Psoas muscle (tissue), 8 donors: ENCODE results near the gene RNF10. TPM values are rescaled to one million over a fixed set of nuclear protein-coding genes. Genes with fewer than 3 reads are reported as not detected.

ENCODE experiments used
- ATAC-seq, 4 donors: fragments of 200-7000 bp; cut with Tn5 transposase; one replicate each; pipeline ENCODE4 v1.9.1; 2020; ENCODE audit warnings: moderate library complexity in 3 of 4, mild to moderate bottlenecking in 2 of 4
- DNase-seq, 2 donors: peaks; one replicate each; pipeline ENCODE4 v3.0.0-alpha.2; 2020
- H3K27ac ChIP-seq: fragments of 200-600 bp; one replicate; pipeline ENCODE4 v1.8.0; 2022
- H3K27me3 ChIP-seq, 3 donors: fragments of 200-600 bp in 1 of 3; one replicate each; pipeline versions ENCODE4 v1.6.1 to v1.8.0; 2013 to 2022; ENCODE audit warnings: low read length in 2 of 3, mild to moderate bottlenecking in 2 of 3, moderate library complexity in 1 of 3; ENCODE audit not compliant: insufficient read depth in 3 of 3
- H3K36me3 ChIP-seq, 2 donors: fragments of 200-600 bp in 1 of 2; one replicate each; pipeline versions ENCODE4 v1.6.1 to v1.8.0; 2013 to 2022; ENCODE audit warnings: low read depth in 1 of 2, mild to moderate bottlenecking in 1 of 2, moderate library complexity in 1 of 2; ENCODE audit not compliant: insufficient read depth in 1 of 2
- H3K4me1 ChIP-seq: fragments of 200-600 bp; one replicate; pipeline ENCODE4 v1.8.0; 2022
- H3K4me3 ChIP-seq: fragments of 200-600 bp; one replicate; pipeline ENCODE4 v1.8.0; 2022; ENCODE audit warnings: mild to moderate bottlenecking
- H3K9me3 ChIP-seq: fragments of 200-600 bp; one replicate; pipeline ENCODE4 v1.8.0; 2022
- WGBS, 3 donors: extraction: QIAGEN DNeasy Blood & Tissue Kit; methylation state at CpG; one replicate each; pipeline versions ENCODE4 v1.1.6 to v1.1.7; 2013; 5-methylcytosine and 5-hydroxymethylcytosine counted together
- intact Hi-C, 2 donors: fragments of 100-400 bp; cut with DNase I; formaldehyde crosslinking; loops; one replicate each; pipeline versions ENCODE4 v1.11.0 to v1.14.2; 2022
- polyA plus RNA-seq, 3 donors: library from polyadenylated mRNA; stranded (reverse); fragments of 200-250 nt; gene quantifications; one replicate each; pipeline ENCODE4 v1.2.3, GENCODE V29; 2013
- total RNA-seq, 4 donors: library from RNA; stranded (reverse); fragmentation: NEBNext Ultra II Directional in 2 of 4; extraction: Animal tissue kit (Norgen Biotek cat#: 25700) in 2 of 4; gene quantifications; one replicate each; pipeline versions ENCODE4 v1.2.1 to v1.2.4, GENCODE V29; 2021 to 2023
- TF ChIP-seq, protein P1 (sequence below): fragments of 200-600 bp; IDR thresholded peaks from one replicate; pipeline ENCODE4 v1.8.0; 2022; ENCODE audit warnings: antibody characterized with exemption
- donor health status: healthy with polysubstance abuse.
- donor health status: DM: no; HTN: no; CAD: no; lungs with moderate emphysema.
- donor health status: Bipolar disorder and iron deficiency.
- donor health status: healthy.
- donor health status: DM: yes; HTN: yes; CAD: no.
- donor health status: DM: no; HTN: no; CAD: no.
- donor health status: DM: no; HTN: no; CAD: no.
- donor health status: DM: yes; HTN: yes; CAD: no.

Gene RNF10
- total and polyA plus RNA-seq, 7 donors, result 296 to 624 (median 324) TPM

DNA sequence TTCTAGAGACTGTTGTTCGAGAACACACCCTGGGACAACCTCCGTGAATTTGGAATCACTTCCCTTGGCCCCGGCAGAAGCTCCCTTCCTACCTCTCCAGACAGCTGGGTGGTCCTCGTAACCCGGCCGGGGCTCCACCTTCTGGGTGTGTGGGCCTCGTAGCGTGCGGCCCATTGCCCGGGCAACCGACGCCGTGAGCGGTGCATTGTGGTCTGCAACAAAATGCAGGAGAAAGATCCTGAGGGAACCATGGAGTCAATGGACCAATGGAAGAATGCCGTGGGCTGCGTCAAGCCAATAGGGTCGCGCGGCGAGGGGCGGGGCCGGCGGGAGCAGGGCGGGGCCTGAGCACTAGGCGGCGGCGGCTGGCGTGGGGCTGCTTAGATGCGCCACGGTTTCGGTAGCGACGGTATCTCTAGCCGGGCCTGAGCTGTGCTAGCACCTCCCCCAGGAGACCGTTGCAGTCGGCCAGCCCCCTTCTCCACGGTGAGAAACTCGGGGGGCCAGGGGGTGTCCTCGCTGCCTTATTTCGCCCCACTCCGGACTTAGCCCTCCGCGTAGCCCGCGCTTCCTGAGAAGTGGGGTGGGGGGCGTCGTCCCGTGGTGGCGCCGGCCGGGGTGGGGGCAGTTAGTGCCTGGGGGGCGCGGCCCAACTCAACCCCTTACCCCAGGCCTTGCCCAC, 38.3 kb upstream of the RNF10 start, which contains the start of gene DYNLL1:
DYNLL1 (plus strand) TSS at position 383 of the 682 bp plus-strand sequence. CDS start 309 bp downstream, outside the sequence.
- 0 to 1% (median 1%) methylated on average over 40 to 53 of the region's 53 CpGs for WGBS, 3 donors
- peak within 1 kb of the TSS; percentile 80 for H3K27ac ChIP-seq
- H3K4me1 ChIP-seq, result peaks cover 27% of the 10 kb centered on the region
- TF ChIP-seq, protein P1, sequence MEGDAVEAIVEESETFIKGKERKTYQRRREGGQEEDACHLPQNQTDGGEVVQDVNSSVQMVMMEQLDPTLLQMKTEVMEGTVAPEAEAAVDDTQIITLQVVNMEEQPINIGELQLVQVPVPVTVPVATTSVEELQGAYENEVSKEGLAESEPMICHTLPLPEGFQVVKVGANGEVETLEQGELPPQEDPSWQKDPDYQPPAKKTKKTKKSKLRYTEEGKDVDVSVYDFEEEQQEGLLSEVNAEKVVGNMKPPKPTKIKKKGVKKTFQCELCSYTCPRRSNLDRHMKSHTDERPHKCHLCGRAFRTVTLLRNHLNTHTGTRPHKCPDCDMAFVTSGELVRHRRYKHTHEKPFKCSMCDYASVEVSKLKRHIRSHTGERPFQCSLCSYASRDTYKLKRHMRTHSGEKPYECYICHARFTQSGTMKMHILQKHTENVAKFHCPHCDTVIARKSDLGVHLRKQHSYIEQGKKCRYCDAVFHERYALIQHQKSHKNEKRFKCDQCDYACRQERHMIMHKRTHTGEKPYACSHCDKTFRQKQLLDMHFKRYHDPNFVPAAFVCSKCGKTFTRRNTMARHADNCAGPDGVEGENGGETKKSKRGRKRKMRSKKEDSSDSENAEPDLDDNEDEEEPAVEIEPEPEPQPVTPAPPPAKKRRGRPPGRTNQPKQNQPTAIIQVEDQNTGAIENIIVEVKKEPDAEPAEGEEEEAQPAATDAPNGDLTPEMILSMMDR, result peak; percentile 9
- intact Hi-C loops, result loop anchor here in 1 of 2 donors (5.0 kb wide), 1 partner anchor 86 kb away; the partner anchor contains the start of gene POP5
- H3K36me3 ChIP-seq, result peaks cover 9 to 33% of the 10 kb centered on the region in 2 donors
- peak within 1 kb of the TSS; percentile 99 for H3K4me3 ChIP-seq
- ATAC-seq, result peak; percentile 98 to 100 (median 99)
- H3K9me3 ChIP-seq, result no peaks in the 10 kb centered on the region
- peak; percentile 94 to 98 for DNase-seq
- no peaks in the 10 kb centered on the region for H3K27me3 ChIP-seq

DNA sequence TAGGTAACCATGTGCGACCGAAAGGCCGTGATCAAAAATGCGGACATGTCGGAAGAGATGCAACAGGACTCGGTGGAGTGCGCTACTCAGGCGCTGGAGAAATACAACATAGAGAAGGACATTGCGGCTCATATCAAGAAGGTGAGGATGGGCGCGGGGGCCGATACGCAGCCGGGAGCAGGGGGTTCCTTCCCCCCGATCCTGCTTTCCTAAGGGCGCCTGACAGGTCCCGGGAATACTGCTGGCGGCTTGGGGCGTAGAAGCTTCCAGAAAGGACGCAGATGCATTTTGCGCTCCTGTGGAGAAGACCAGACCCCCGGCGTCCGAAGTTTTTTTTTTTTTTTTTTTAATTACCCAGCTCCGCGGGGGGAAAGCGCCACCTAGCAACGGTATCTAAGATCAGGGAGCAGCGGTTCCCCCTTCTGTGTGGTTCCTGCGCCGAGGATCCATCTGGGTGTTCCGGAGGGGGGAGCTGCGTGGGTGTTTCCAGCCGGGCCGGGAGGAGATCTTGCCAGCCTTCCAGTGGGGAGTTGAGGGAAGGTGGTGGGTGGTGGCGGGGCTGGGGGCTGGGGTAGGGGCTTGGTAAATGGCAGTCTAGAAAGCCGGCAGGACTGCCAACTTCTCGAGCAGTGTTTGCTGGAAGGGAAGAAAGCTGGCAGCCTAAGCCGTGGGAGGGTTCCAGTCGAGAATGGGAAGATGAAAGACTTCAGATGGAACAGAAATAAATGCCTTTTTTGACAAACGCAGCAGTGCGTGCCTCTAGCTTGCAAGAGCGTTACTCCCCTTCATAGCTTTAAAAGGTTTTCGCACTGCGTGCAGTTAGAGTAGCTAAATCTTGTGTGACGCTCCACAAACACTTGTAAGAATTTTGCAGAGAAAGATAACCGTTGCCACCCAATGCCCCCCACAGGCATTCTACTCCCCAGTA, 37.5 kb upstream of the RNF10 start:
- Histone ChIP-seq H3K4me1 (peaks cover 21% of the 10 kb centered on the region), H3K4me3 (peak overlapping the region; percentile 99), H3K27me3 (no peaks in the 10 kb centered on the region), H3K36me3 (peaks cover 9 to 41% of the 10 kb centered on the region in 2 donors), H3K27ac (peak overlapping the region; percentile 80), H3K9me3 (no peaks in the 10 kb centered on the region)
- intact Hi-C loops, result loop anchor here in 1 of 2 donors (5.0 kb wide), 1 partner anchor 86 kb away; the partner anchor contains the start of gene POP5
- ATAC-seq (peak; percentile 46 to 80 (median 60)), DNase-seq (peak; percentile 67 to 83)
- TF ChIP-seq, protein P1, result no peak
- 1 to 2% (median 1%) methylated on average over 46 to 47 of the region's 47 CpGs for WGBS, 3 donors

DNA sequence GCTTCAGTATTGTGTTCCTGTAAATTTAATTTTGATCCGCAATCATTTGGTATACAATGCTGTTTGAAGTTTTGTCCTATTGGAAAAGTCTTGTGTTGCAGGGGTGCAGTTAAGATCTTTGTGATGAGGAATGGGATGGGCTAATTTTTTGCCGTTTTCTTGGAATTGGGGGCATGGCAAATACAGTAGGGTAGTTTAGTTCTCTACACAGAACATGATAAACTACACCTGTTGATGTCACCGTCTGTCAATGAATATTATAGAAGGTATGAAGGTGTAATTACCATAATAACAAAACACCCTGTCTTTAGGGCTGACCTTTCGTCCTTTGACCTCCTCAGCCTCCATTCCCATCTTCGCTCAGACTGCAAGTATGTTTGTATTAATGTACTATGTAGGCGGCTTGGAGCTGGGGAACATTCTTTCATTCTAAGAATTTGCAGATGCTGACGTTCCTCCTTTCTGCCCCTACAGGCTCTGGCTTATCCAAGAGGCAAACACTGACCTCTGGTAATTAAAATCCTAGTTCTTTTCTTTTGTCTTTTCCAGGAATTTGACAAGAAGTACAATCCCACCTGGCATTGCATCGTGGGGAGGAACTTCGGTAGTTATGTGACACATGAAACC, 36.5 kb upstream of the RNF10 start:
- ATAC-seq, result no peak
- peak overlapping the region; percentile 99 for H3K4me3 ChIP-seq
- peaks cover 21% of the 10 kb centered on the region for H3K4me1 ChIP-seq
- DNase-seq, result no peak
- H3K27me3 ChIP-seq, result no peaks in the 10 kb centered on the region
- intact Hi-C loops, result loop anchor here in 1 of 2 donors (5.0 kb wide), 1 partner anchor 85 kb away; the partner anchor contains the start of gene POP5
- no peaks in the 10 kb centered on the region for H3K9me3 ChIP-seq
- H3K36me3 ChIP-seq, result peaks cover 9 to 50% of the 10 kb centered on the region in 2 donors
- TF ChIP-seq, protein P1, result no peak
- 14 to 31% (median 17%) methylated on average over 9 of the region's 9 CpGs for WGBS, 3 donors
- H3K27ac ChIP-seq, result no peak overlapping the region

DNA sequence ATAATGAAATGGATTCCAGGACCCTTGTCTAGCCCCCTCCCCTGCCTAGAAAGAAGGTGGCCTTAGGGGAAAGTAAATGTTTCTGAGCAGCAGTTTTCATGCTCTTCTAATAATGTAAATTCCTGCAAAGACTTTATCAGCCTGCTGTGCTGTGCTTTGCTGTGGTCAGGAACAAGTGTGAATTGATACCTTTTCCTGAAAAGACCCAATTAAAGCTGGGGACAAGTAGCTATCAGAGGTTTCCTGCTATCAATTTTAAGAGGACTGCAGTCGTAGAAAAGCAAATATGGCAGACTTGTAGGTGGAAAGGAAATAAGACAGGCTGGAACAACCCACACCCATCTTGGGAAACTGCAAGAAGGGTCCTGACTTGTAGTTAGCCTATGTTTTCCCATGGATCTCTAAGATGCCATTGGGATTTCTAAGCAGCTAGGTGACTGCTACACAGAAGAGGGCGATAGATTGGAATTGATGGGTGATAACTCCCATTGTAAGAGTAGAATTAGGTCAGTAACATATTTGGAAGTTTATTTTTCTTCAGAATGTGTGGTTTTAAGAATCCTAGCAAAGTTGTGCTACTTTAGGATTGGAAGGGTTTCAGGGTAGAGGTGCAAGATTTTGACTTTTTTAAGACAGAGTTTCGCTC, 35.2 kb upstream of the RNF10 start:
- intact Hi-C loops, result loop anchor here in 1 of 2 donors (5.0 kb wide), 1 partner anchor 83 kb away; the partner anchor contains the start of gene POP5
- DNase-seq, result no peak
- TF ChIP-seq, protein P1, result no peak
- Histone ChIP-seq H3K9me3 (no peaks in the 10 kb centered on the region), H3K4me3 (no peak overlapping the region), H3K36me3 (peaks cover 9 to 63% of the 10 kb centered on the region in 2 donors), H3K4me1 (peaks cover 21% of the 10 kb centered on the region), H3K27ac (no peak overlapping the region), H3K27me3 (no peaks in the 10 kb centered on the region)
- 84 to 89% (median 85%) methylated on average over 3 of the region's 3 CpGs for WGBS, 3 donors
- no peak for ATAC-seq
